Naive B cell (primary cell): ENCODE measurements around the gene GGTLC1. TPM values are rescaled to one million over a fixed set of nuclear protein-coding genes. Genes with fewer than 3 reads are reported as not detected.

Source experiments
- ATAC-seq, 2 donors: fragments of 150-1000 bp; cut with Tn5 transposase; 2 replicates each; pipeline ENCODE4 v1.10.0; 2021; ENCODE audit warnings: low read depth in 2 of 2, mild to moderate bottlenecking in 2 of 2, moderate library complexity in 2 of 2
- DNase-seq: peaks from one replicate; pipeline ENCODE4 v3.0.0; 2022
- H3K27ac Mint-ChIP-seq, 6 donors: one replicate each; pipeline ENCODE4 v1.8.0; 2020 to 2022; ENCODE audit warnings: mild to moderate bottlenecking in 6 of 6, mixed read lengths in 6 of 6, moderate library complexity in 5 of 6, inconsistent platforms in 2 of 6
- H3K27me3 Mint-ChIP-seq, 3 donors: one replicate each; pipeline ENCODE4 v1.8.0; 2021 to 2022; ENCODE audit warnings: mixed read lengths in 3 of 3, mild to moderate bottlenecking in 1 of 3
- H3K36me3 Mint-ChIP-seq, 2 donors: one replicate each; pipeline ENCODE4 v1.8.0; 2020 to 2022; ENCODE audit warnings: mixed read lengths in 2 of 2, inconsistent platforms in 1 of 2, mild to moderate bottlenecking in 1 of 2
- H3K4me1 Mint-ChIP-seq, 3 donors: one replicate each; pipeline ENCODE4 v1.8.0; 2020 to 2022; ENCODE audit warnings: mixed read lengths in 3 of 3, inconsistent platforms in 1 of 3, mild to moderate bottlenecking in 1 of 3, moderate library complexity in 1 of 3
- H3K4me3 Mint-ChIP-seq, 8 donors: one replicate each; pipeline ENCODE4 v1.8.0; 2020 to 2022; ENCODE audit warnings: mild to moderate bottlenecking in 8 of 8, mixed read lengths in 8 of 8, moderate library complexity in 8 of 8, inconsistent platforms in 2 of 8
- H3K9me3 Mint-ChIP-seq, 7 donors: one replicate each; pipeline ENCODE4 v1.8.0; 2020 to 2022; ENCODE audit warnings: mixed read lengths in 7 of 7, mild to moderate bottlenecking in 5 of 7, inconsistent platforms in 2 of 7, moderate library complexity in 1 of 7
- polyA plus RNA-seq, 6 donors: library from polyadenylated mRNA; unstranded; fragments of 300-500 nt; fragmentation: Illumina TruSeq; gene quantifications; one replicate each; pipeline ENCODE4 v1.2.3, GENCODE V29; 2021; ENCODE audit warnings: low read depth in 6 of 6

GGTLC1 gene
- polyA plus RNA-seq, 6 donors from 2014 or later, result not detected

DNA sequence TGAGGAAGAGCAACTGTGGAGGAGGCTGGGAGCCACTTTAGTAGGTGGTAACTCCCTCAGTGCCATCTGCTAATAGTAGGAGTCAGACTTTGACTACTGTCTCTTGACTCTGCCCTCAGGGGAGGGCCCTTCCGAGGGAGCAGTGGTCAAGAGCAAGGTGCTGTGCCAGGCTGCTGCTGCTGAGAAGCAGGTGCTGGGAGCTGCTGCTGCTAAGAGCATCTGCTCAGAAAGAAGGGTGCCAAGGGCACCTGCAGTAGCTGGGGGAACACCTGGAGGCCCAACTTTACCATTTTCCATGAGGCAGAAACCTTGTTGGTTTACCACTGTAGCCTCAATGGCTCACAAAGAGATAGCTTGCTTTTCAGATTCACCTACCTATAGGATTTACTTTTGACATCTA, 18.5 kb downstream of the GGTLC1 start:
- H3K27ac Mint-ChIP-seq, result no peak overlapping the region
- no peak overlapping the region for H3K4me3 Mint-ChIP-seq
- DNase-seq (no peak), ATAC-seq (no peak)
- no peaks in the 10 kb centered on the region for H3K36me3 Mint-ChIP-seq
- peaks cover 0 to 8% (median 0%) of the 10 kb centered on the region in 7 donors for H3K9me3 Mint-ChIP-seq
- peaks cover 0 to 5% (median 0%) of the 10 kb centered on the region in 3 donors for H3K27me3 Mint-ChIP-seq
- H3K4me1 Mint-ChIP-seq, result no peaks in the 10 kb centered on the region

GRCh38 chr20:23967616-23967979, 21.0 kb downstream of the GGTLC1 start:
- no peak overlapping the region for H3K4me3 Mint-ChIP-seq
- DNase-seq (no peak), ATAC-seq (no peak)
- H3K9me3 Mint-ChIP-seq, result peaks cover 2 to 11% (median 5%) of the 10 kb centered on the region in 7 donors
- H3K36me3 Mint-ChIP-seq, result no peaks in the 10 kb centered on the region
- H3K4me1 Mint-ChIP-seq, result no peaks in the 10 kb centered on the region
- H3K27ac Mint-ChIP-seq, result no peak overlapping the region
- peaks cover 0 to 5% (median under 1%) of the 10 kb centered on the region in 3 donors for H3K27me3 Mint-ChIP-seq

DNA sequence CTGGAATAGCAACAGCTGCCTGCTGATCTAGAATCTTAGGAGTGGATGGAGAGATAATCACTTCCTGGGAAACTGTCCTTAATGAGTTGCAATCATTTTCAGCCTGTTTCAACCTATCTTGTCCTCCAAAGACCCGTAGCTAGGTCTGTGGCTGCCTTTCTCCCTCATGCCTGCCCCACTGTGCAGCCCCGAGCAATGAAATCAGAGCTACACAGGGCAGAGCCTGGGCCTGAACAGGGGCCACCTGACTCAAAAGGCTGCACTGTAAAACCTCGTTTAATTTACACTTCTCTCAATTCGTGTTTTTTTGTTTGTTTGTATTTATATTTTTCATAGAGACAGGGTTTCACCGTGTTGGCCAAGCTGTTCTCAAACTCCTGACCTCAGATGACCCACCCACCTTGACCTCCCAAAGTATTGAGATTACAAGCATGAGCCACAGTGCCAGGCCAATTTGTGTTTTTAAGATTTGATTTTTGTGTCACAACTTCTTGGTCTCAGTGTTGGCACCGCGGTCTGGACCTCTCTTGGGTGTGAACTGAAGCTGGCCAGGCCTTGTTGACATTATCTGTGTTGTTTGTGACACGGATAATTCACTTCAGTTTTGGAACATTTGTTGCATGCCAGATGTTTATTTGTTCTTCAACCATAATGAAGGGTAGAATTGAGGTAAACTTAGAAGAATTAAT, 21.5 kb downstream of the GGTLC1 start:
- Mint-ChIP-seq H3K27me3 (peaks cover 0 to 6% (median 5%) of the 10 kb centered on the region in 3 donors), H3K36me3 (no peaks in the 10 kb centered on the region), H3K4me3 (no peak overlapping the region), H3K27ac (no peak overlapping the region), H3K9me3 (peaks cover 2 to 16% (median 5%) of the 10 kb centered on the region in 7 donors), H3K4me1 (no peaks in the 10 kb centered on the region)
- ATAC-seq (no peak), DNase-seq (no peak)

GRCh38 chr20:23966298-23966697, 22.3 kb downstream of the GGTLC1 start:
- no peak for ATAC-seq
- H3K36me3 Mint-ChIP-seq, result no peaks in the 10 kb centered on the region
- no peak for DNase-seq
- peaks cover 2 to 17% (median 5%) of the 10 kb centered on the region in 7 donors for H3K9me3 Mint-ChIP-seq
- H3K27me3 Mint-ChIP-seq, result peaks cover 0 to 8% (median 5%) of the 10 kb centered on the region in 3 donors
- H3K4me1 Mint-ChIP-seq, result no peaks in the 10 kb centered on the region
- H3K27ac Mint-ChIP-seq, result no peak overlapping the region
- H3K4me3 Mint-ChIP-seq, result no peak overlapping the region

GRCh38 chr20:23963941-23964340, 24.6 kb downstream of the GGTLC1 start:
- Mint-ChIP-seq H3K27me3 (peaks cover 0 to 17% (median 5%) of the 10 kb centered on the region in 3 donors), H3K27ac (no peak overlapping the region), H3K4me3 (no peak overlapping the region), H3K4me1 (no peaks in the 10 kb centered on the region), H3K9me3 (peaks cover 2 to 17% (median 7%) of the 10 kb centered on the region in 7 donors), H3K36me3 (no peaks in the 10 kb centered on the region)
- DNase-seq (no peak), ATAC-seq (no peak)

DNA sequence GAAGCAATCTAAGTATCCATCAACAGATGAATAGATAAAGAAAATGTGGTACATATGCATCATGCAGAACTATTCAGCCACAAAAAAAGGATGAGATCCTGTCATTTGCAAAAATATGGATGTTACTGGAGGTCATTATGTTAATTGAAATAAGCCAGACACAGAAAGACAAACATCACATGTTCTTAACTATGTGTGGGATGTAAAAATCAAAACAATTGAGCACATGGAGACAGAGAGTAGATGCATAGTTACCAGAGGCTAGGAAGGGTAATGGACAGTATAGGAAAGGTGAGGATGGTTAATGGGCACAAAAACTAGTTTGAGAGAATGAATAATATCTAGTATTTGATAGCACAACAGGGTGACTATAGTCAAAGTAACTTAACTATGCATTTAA, 26.3 kb downstream of the GGTLC1 start:
- Mint-ChIP-seq H3K4me3 (no peak overlapping the region), H3K9me3 (peaks cover 2 to 17% (median 7%) of the 10 kb centered on the region in 7 donors), H3K27ac (no peak overlapping the region), H3K4me1 (no peaks in the 10 kb centered on the region), H3K36me3 (no peaks in the 10 kb centered on the region), H3K27me3 (peaks cover 0 to 17% (median 5%) of the 10 kb centered on the region in 3 donors)
- no peak for DNase-seq
- no peak for ATAC-seq

GRCh38 chr20:23959054-23959453, 29.5 kb downstream of the GGTLC1 start:
- no peak overlapping the region for H3K4me3 Mint-ChIP-seq
- H3K4me1 Mint-ChIP-seq, result no peaks in the 10 kb centered on the region
- H3K27me3 Mint-ChIP-seq, result peaks cover 0 to 17% (median 0%) of the 10 kb centered on the region in 3 donors
- DNase-seq (no peak), ATAC-seq (no peak)
- peaks cover 0 to 13% (median 2%) of the 10 kb centered on the region in 7 donors for H3K9me3 Mint-ChIP-seq
- no peaks in the 10 kb centered on the region for H3K36me3 Mint-ChIP-seq
- H3K27ac Mint-ChIP-seq, result no peak overlapping the region

- DNase-seq, result no peak
- H3K4me1 Mint-ChIP-seq, result no peaks in the 10 kb centered on the region
- H3K9me3 Mint-ChIP-seq, result peaks cover 0 to 1% (median 0%) of the 10 kb centered on the region in 7 donors
- H3K27me3 Mint-ChIP-seq, result peaks cover 0 to 18% (median 0%) of the 10 kb centered on the region in 3 donors
- H3K27ac Mint-ChIP-seq, result no peak overlapping the region
- no peak for ATAC-seq
- no peaks in the 10 kb centered on the region for H3K36me3 Mint-ChIP-seq
- H3K4me3 Mint-ChIP-seq, result no peak overlapping the region
Observed at GRCh38 chr20:23955896-23956295, 32.7 kb downstream of the GGTLC1 start.

- Mint-ChIP-seq H3K4me1 (no peaks in the 10 kb centered on the region), H3K4me3 (no peak overlapping the region), H3K9me3 (no peaks in the 10 kb centered on the region), H3K27ac (no peak overlapping the region), H3K27me3 (peaks cover 4 to 12% (median 9%) of the 10 kb centered on the region in 3 donors), H3K36me3 (no peaks in the 10 kb centered on the region)
- ATAC-seq (no peak), DNase-seq (no peak)
Observed at GRCh38 chr20:23954008-23954745, 34.4 kb downstream of the GGTLC1 start.

- no peaks in the 10 kb centered on the region for H3K36me3 Mint-ChIP-seq
- ATAC-seq (no peak), DNase-seq (no peak)
- peaks cover 0 to 9% (median 4%) of the 10 kb centered on the region in 3 donors for H3K27me3 Mint-ChIP-seq
- no peak overlapping the region for H3K27ac Mint-ChIP-seq
- no peak overlapping the region for H3K4me3 Mint-ChIP-seq
- no peaks in the 10 kb centered on the region for H3K4me1 Mint-ChIP-seq
- no peaks in the 10 kb centered on the region for H3K9me3 Mint-ChIP-seq
Observed at GRCh38 chr20:23946206-23946605, 42.4 kb downstream of the GGTLC1 start.

GRCh38 chr20:23943304-23943703, 45.3 kb downstream of the GGTLC1 start:
- ATAC-seq (no peak), DNase-seq (no peak)
- H3K4me1 Mint-ChIP-seq, result no peaks in the 10 kb centered on the region
- H3K4me3 Mint-ChIP-seq, result no peak overlapping the region
- H3K36me3 Mint-ChIP-seq, result no peaks in the 10 kb centered on the region
- H3K27me3 Mint-ChIP-seq, result no peaks in the 10 kb centered on the region
- peaks cover 0 to 5% (median 0%) of the 10 kb centered on the region in 7 donors for H3K9me3 Mint-ChIP-seq
- no peak overlapping the region for H3K27ac Mint-ChIP-seq

- ATAC-seq, result no peak
- Mint-ChIP-seq H3K36me3 (no peaks in the 10 kb centered on the region), H3K4me3 (no peak overlapping the region), H3K9me3 (peaks cover 0 to 5% (median 0%) of the 10 kb centered on the region in 7 donors), H3K4me1 (no peaks in the 10 kb centered on the region), H3K27me3 (peaks cover 0 to 12% (median 4%) of the 10 kb centered on the region in 3 donors), H3K27ac (no peak overlapping the region)
- DNase-seq, result no peak
Observed at GRCh38 chr20:23939641-23940040, 48.9 kb downstream of the GGTLC1 start.

DNA sequence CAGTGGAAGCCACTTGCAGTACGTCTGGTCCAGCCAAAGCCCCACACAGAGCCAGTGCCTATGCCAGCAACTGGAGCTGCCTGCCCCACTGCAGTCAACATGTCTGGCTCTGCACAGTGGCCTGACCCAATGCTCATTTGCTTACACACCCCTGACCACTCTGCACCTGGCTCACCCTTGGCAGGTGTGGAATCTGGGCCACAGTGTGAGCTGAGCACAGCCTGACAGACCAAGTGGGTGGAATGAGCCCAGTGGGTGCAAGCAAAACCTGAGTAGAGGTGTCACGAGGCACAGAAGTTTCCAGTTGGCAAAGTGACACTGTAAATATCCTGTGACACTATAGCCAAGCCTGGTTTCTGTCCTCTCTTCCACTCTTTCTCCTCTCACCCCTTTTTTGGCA, 49.5 kb downstream of the GGTLC1 start:
- H3K27ac Mint-ChIP-seq, result no peak overlapping the region
- H3K9me3 Mint-ChIP-seq, result peaks cover 0 to 5% (median 0%) of the 10 kb centered on the region in 7 donors
- H3K27me3 Mint-ChIP-seq, result peaks cover 0 to 12% (median 4%) of the 10 kb centered on the region in 3 donors
- H3K4me1 Mint-ChIP-seq, result no peaks in the 10 kb centered on the region
- no peak for DNase-seq
- H3K4me3 Mint-ChIP-seq, result no peak overlapping the region
- ATAC-seq, result no peak
- no peaks in the 10 kb centered on the region for H3K36me3 Mint-ChIP-seq

DNA sequence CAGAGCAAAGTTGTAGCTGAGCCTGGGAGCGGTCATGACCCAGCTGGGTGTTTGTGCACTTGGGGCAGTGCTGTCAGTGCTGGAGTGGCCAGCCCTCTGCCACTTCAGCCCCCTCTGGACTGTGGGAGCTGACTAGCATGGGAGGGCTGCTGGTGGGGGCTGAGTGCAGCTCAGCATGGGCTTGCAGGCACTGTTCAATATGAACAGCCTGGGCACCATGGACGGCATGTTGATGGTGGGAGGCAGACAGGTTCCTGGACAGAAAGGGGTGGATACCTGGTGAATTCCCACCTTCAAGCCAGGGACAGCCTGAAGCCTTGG, 50.5 kb downstream of the GGTLC1 start:
- Mint-ChIP-seq H3K27me3 (peaks cover 0 to 12% (median 4%) of the 10 kb centered on the region in 3 donors), H3K27ac (no peak overlapping the region), H3K4me1 (no peaks in the 10 kb centered on the region), H3K4me3 (no peak overlapping the region), H3K9me3 (peaks cover 0 to 5% (median 0%) of the 10 kb centered on the region in 7 donors), H3K36me3 (no peaks in the 10 kb centered on the region)
- ATAC-seq (no peak), DNase-seq (no peak)
